ENCODE measurements around the gene PCCA.
"Not testable (repeated sequence)": the region's sequence is repeated elsewhere in the genome, so short reads cannot be mapped to it uniquely, and the experiment has no call there.

Gene PCCA

GRCh38 chr13:100098445-100099116, 9.7 kb downstream of the PCCA start:
- DNase-seq: no peak

DNA sequence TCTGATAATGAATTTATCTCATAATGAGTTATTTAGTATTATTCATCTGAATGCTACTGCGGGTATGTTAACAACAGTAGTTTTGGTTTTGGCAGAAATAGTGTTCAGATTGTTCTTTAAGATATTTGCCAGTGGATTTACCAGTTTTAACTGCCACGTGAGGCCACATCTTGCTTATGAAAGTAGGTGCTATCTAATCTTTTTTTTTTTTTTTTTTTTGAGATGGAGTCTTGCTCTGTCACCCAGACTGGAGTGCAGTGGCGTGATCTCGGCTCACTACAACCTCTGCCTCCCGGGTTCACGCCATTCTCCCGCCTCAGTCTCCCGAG, 10.2 kb downstream of the PCCA start:
- DNase-seq: not testable (repeated sequence)

GRCh38 chr13:100100115-100100879, 11.4 kb downstream of the PCCA start:
- no peak for DNase-seq

DNA sequence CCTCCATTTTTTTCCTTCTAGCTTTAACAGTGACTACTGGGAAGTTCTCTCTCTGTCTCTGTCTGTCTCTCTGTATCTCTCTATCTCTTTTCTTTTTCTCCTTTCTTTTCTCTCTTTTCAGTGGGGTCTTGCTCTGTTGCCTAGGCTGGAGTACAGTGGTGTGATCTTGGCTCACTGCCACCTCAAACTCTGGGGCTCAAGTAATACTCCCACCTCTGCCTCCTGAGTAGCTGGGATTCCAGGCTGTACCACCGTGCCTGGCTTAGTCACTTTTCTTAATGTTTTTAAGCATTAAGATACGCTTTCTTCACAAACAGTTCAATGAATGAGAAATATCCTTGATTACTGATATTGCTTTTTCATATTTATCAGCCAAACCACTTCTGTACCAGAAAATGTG, 13.1 kb downstream of the PCCA start:
- no peak for DNase-seq

DNA sequence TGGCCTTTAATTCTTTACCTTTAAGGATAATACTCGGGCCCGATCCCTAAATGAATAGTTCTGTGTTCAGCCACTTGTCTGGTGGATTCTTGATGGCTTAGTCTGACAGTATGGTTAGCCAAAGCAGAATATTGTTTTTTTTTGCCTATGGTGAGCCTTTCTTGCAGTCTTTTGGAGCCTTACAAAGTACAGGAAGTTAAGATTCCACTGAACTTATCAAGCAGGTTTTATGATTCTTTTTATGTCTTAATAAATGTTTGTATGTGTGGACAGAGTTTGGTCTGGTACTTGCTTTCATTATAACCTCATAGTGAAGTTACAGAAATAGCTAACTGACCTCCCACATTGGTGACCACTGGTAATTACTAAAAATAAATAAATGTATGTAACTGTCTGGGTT, 17.1 kb downstream of the PCCA start:
- DNase-seq: no peak

DNA sequence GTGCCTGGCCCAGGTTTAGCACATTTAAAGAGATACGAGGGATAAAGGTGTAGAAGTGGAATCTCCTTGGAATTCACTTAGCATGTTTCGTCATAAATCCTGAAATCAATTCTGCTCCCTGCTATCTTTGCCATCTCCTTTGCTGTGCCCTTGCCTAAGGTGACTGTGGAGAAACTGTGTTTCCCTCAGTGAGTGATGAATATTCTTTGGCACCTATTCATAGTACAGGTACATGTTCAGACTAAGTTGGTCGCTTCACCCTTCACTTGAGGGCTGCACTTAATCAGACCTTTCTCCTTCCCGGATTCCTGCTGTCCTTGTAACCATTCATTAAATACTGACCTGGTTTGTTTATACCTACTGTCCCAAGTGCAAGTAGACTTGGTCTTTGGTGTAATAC, 17.8 kb downstream of the PCCA start:
- no peak for DNase-seq

GRCh38 chr13:100108913-100109507, 20.1 kb downstream of the PCCA start:
- no peak for DNase-seq

GRCh38 chr13:100110269-100110668, 21.4 kb downstream of the PCCA start:
- no peak for DNase-seq

DNA sequence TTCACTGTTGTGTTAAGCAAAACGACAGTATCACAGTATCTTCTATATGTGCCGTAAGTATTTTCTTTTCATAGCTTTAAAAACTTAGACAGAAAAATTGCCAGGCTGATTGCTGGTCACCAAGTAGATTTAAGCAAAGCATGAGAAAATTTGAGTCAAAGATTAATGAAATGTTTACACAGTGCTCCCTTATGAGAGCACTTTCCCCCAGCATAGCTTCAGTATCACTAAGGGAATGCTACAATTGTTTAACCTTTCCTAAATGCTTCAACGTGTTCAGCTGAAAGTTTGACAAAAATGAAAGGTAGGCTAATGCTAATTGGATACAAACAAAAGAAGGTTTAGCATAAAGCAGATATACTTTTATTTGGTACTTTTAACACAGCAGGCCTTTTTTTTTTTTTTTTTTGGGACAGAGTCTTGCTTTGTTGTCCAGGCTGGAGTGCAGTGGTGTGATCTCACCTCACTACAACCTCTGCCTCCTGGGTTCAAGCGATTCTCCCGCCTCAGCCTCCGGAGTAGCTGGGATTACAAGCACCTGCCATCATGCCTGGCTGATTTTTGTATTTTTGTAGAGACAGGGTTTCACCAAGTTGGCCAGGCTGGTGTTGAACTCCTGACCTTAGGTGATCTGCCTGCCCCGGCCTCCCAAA, 23.4 kb downstream of the PCCA start:
- DNase-seq: no peak

DNA sequence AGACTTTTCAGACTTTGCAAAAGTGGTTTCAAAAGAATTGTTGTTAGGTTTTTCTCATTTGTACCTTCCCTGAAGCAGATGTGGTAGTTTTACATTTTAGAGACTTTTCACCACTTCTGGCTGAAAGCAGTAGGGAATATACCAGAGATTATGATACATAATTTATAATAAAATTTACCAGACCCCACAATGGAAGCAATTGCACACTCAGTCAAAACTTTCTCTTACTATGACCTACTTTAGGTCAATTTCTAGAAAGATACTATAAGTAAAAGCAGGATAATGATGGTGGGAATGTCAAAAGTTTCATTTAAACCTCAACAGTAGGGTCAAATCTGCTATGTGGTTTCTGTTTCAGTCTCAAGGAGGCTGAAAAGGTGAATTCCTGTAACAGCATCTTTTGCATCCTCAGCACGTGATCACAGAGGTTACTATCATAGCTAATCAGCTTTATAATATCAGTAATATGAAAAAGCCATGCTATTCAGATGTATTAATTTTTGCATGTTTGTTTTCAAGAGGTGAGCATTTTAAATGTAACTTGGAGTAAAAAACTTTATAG, 26.9 kb downstream of the PCCA start:
- DNase-seq: no peak

DNA sequence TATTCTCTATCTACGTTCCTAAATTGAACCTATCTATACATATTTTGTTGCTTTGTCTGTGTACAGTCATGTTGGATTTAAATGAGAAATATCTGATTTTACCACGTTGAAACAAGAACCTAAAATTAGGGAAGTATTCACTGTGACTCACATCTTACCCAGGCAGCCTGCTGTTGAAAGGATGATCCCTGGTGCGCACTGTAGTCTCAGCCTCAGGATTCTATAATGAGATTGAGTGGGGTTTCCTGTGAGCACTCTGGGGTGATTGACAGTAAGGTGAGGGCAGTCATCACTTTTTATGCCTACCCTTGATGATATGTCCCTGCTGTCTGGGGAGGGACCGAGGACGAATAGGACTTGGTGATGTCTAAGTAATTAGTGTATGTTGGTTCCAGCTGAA, 35.4 kb downstream of the PCCA start:
- no peak for DNase-seq

GRCh38 chr13:100125946-100126345, 37.1 kb downstream of the PCCA start:
- DNase-seq: no peak

GRCh38 chr13:100128373-100128772, 39.5 kb downstream of the PCCA start:
- DNase-seq: peak; percentile 65

DNA sequence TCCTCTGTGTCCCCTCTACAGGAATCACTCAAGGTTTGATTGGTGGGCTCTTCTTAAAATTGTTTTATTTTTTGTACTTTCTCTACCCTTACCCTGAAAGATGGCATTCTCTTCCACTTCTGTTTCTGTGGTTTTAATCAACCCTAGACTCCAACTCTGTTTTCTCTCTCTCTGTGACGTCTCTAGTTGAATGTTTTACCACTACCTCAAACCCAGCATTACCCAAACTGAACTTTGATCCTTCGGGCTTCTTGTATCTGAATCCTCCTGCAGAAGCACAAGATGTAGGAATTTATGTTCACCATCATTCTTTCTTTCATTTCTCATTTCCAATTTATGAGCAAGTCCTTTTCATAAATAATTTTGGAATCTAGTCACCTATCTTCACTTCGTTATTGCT, 39.9 kb downstream of the PCCA start:
- DNase-seq: no peak

- DNase-seq: no peak
Observed at GRCh38 chr13:100129605-100130004, 40.7 kb downstream of the PCCA start.

- no peak for DNase-seq
Observed at GRCh38 chr13:100130092-100130491, 41.2 kb downstream of the PCCA start.

- DNase-seq: no peak
Observed at GRCh38 chr13:100130930-100131511, 42.1 kb downstream of the PCCA start.

DNA sequence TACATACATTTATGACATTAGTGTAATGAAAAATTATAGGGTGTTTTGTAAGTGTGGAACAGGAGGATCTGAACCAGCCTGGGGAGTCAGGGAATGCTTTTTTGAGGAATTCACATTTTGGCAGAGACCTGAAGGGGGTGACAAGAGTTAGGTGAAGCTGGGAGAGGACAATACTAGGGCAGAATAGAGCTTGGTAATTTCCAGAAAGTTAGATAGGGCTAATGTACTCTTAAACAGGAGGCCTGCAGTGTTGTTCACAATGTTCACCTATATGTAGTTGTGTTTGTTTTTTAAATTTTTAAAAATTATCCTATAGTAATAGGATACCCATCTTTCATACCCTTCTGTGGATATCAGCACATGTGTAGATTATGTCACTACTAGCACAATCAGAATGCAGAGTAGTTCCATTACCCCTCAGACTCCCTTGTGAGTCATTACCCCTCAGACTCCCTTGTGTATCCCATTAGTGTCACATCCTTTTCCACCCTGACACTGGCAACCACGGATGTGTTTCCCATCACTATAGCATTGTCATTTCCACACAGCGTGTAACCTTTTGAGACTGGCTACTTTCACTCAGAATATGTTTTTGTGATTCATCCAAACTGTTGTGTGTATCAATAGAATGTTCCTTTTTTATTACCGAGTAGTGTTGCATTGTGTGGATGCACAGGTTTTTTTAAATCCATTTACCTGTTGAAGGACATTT, 43.1 kb downstream of the PCCA start:
- DNase-seq: peak; percentile 84

- no peak for DNase-seq
Observed at GRCh38 chr13:100138859-100139491, 50.1 kb downstream of the PCCA start.

GRCh38 chr13:100139817-100140216, 50.9 kb downstream of the PCCA start:
- no peak for DNase-seq

DNA sequence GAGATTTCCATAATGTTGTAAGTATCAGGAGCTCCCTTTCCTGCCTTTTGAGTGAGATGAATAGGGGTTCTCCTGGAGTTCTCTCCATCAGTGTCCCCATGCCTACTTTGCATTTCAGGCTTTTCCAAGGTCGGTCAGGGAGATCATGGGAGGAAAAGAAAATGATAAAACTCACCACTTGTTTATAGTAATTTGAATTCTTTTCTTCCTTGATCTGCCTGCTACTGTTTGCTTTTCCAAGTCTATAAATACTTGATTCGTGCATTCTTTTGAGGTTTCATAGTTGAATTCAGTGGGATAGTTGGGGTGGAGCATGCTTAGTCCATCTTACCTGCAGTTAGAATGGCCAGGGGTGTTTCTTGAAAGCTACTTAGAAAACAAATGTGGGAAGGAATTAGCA, 51.5 kb downstream of the PCCA start:
- DNase-seq: no peak

GRCh38 chr13:100141461-100141961, 52.6 kb downstream of the PCCA start:
- DNase-seq: not testable (repeated sequence)

All from islet precursor cell (in vitro differentiated cells).